Immature natural killer cell (primary cell): ENCODE results near the gene PDCD4. TPM values are rescaled to one million over a fixed set of nuclear protein-coding genes. Genes with fewer than 3 reads are reported as not detected.

Experiments
- DNase-seq, 3 donors: peaks; one replicate each; pipeline ENCODE4 v3.0.0; 2022; ENCODE audit warnings: mixed read lengths in 1 of 3
- H3K27ac Mint-ChIP-seq, 6 donors: one replicate each; pipeline ENCODE4 v1.8.0; 2020; ENCODE audit warnings: mixed read lengths in 6 of 6, mild to moderate bottlenecking in 5 of 6, inconsistent platforms in 4 of 6, moderate library complexity in 3 of 6
- H3K27me3 Mint-ChIP-seq, 3 donors: one replicate each; pipeline ENCODE4 v1.8.0; 2020 to 2021; ENCODE audit warnings: low read depth in 3 of 3, mild to moderate bottlenecking in 3 of 3, mixed read lengths in 3 of 3, moderate library complexity in 3 of 3, inconsistent platforms in 1 of 3
- H3K36me3 Mint-ChIP-seq, 3 donors: one replicate each; pipeline ENCODE4 v1.8.0; 2020; ENCODE audit warnings: mixed read lengths in 3 of 3, inconsistent platforms in 2 of 3, mild to moderate bottlenecking in 2 of 3
- H3K4me1 Mint-ChIP-seq, 2 donors: one replicate each; pipeline ENCODE4 v1.8.0; 2020; ENCODE audit warnings: inconsistent platforms in 2 of 2, mild to moderate bottlenecking in 2 of 2, mixed read lengths in 2 of 2, moderate library complexity in 1 of 2
- H3K4me3 Mint-ChIP-seq, 5 donors: one replicate each; pipeline ENCODE4 v1.8.0; 2020; ENCODE audit warnings: mild to moderate bottlenecking in 5 of 5, mixed read lengths in 5 of 5, inconsistent platforms in 3 of 5, moderate library complexity in 3 of 5
- H3K9me3 Mint-ChIP-seq, 6 donors: one replicate each; pipeline ENCODE4 v1.8.0; 2020; ENCODE audit warnings: mild to moderate bottlenecking in 6 of 6, mixed read lengths in 6 of 6, inconsistent platforms in 4 of 6, moderate library complexity in 3 of 6
- polyA plus RNA-seq, 3 donors: library from polyadenylated mRNA; unstranded; fragments of 300-500 nt; fragmentation: Illumina TruSeq; gene quantifications; one replicate each; pipeline ENCODE4 v1.2.3, GENCODE V29; 2021

Gene PDCD4
- polyA plus RNA-seq, 3 donors from 2014 or later: 212 to 318 (median 231) TPM

DNA sequence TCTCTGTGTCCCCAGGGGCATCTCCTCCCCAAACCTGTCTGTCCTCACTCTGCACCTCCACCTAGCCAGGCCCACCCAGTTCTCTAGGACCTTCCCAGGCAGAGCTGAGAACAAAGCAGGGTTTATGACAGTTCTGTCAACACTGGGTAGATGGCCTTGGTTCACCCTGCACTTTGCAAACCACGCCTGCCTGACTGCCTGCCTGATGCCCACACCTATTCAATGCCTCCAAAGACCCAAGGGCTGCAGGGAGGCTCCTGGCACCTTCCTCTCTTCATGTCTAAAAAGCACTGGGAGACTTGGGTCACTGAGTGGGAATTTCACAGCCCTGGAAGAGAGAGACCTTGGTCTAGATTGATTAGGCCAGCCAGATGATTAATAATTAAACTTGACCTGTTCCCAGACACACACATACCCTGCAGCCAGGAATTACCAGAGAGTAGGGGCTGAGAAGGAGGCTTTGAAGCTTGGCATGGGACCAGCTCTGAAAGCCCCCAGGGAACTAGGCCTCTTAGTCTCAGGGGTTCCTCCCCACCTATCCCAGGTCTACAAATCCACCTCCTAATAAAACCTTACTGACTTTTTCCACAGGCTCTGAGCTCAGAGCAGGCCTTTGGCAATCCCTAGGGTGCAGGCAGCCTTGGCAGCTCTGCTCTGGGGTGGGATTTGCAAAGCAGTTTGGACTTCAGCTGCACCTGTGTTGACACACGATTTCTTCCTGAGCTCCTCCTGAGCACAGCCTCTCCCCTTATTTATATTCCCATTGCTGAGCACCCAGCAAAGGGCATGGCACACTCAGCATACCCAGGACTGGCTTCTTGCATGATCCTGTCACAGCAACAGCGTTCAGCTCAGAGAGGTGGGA lies 25.7 kb upstream of the PDCD4 start:
- Mint-ChIP-seq H3K27ac (no peak overlapping the region), H3K4me3 (no peak overlapping the region), H3K9me3 (peaks cover 0 to 9% (median 0%) of the 10 kb centered on the region in 6 donors), H3K4me1 (peaks cover 62 to 84% of the 10 kb centered on the region in 2 donors), H3K27me3 (peaks cover 2 to 22% (median 10%) of the 10 kb centered on the region in 3 donors), H3K36me3 (peaks cover 0 to 6% (median 0%) of the 10 kb centered on the region in 3 donors)
- no peak for DNase-seq

GRCh38 chr10:110847374-110847773 lies 24.4 kb upstream of the PDCD4 start:
- H3K27me3 Mint-ChIP-seq: peaks cover 2 to 25% (median 8%) of the 10 kb centered on the region in 3 donors
- peaks cover 0 to 6% (median 0%) of the 10 kb centered on the region in 3 donors for H3K36me3 Mint-ChIP-seq
- peak overlapping the region in 1 of 6 donors; percentile 65 for H3K27ac Mint-ChIP-seq
- peaks cover 73 to 92% of the 10 kb centered on the region in 2 donors for H3K4me1 Mint-ChIP-seq
- no peak overlapping the region for H3K4me3 Mint-ChIP-seq
- peaks cover 0 to 9% (median 0%) of the 10 kb centered on the region in 6 donors for H3K9me3 Mint-ChIP-seq
- DNase-seq: no peak

DNA sequence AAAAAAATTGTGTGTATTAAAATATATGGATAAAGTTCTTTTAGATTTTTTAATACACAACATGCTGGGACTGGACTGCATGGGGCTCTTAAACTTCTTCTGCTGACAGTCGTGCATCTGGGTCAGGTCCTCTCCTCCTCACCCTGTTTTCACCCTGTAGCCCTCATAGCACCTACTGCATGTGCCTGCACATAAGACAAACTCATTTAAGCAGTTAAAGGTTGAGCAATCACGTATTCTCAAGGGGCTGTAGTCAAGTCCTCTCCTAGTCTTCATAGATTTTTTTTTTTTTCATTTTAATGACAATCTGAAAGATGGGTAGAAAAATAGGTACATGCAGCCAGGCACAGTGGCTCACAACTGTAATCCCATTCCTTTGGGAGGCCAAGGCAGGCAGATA lies 23.6 kb upstream of the PDCD4 start:
- H3K4me3 Mint-ChIP-seq: no peak overlapping the region
- peaks cover 2 to 25% (median 8%) of the 10 kb centered on the region in 3 donors for H3K27me3 Mint-ChIP-seq
- peaks cover 0 to 6% (median 0%) of the 10 kb centered on the region in 3 donors for H3K36me3 Mint-ChIP-seq
- H3K4me1 Mint-ChIP-seq: peaks cover 77 to 92% of the 10 kb centered on the region in 2 donors
- no peak for DNase-seq
- peaks cover 0 to 9% (median 0%) of the 10 kb centered on the region in 6 donors for H3K9me3 Mint-ChIP-seq
- H3K27ac Mint-ChIP-seq: no peak overlapping the region

DNA sequence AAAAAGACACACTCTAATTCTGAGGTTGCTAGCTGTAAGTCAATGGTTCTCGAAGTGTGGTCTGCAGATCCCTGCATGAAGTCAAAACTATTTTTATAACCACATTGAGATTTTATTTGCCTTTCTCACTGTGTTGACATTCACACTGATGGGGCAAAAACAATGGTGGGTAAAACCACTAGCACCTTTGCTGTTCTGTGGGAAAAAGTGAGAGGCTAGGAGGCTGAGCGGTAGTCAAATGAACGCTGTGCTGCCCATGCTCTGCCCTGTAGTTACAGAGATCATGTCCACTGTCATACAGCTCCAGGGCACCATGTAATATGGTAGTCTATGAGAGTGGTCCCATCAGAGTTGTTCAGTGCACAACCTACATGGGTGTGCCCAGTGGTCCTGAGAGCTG lies 21.6 kb upstream of the PDCD4 start:
- H3K4me1 Mint-ChIP-seq: peaks cover 82 to 98% of the 10 kb centered on the region in 2 donors
- DNase-seq: peak; percentile 81 to 88 (median 87)
- peaks cover 2 to 25% (median 8%) of the 10 kb centered on the region in 3 donors for H3K27me3 Mint-ChIP-seq
- H3K4me3 Mint-ChIP-seq: peak overlapping the region; percentile 67 to 87 (median 73)
- H3K27ac Mint-ChIP-seq: peak overlapping the region; percentile 70 to 90 (median 87)
- peaks cover 0 to 9% (median 0%) of the 10 kb centered on the region in 6 donors for H3K9me3 Mint-ChIP-seq
- H3K36me3 Mint-ChIP-seq: no peaks in the 10 kb centered on the region

DNA sequence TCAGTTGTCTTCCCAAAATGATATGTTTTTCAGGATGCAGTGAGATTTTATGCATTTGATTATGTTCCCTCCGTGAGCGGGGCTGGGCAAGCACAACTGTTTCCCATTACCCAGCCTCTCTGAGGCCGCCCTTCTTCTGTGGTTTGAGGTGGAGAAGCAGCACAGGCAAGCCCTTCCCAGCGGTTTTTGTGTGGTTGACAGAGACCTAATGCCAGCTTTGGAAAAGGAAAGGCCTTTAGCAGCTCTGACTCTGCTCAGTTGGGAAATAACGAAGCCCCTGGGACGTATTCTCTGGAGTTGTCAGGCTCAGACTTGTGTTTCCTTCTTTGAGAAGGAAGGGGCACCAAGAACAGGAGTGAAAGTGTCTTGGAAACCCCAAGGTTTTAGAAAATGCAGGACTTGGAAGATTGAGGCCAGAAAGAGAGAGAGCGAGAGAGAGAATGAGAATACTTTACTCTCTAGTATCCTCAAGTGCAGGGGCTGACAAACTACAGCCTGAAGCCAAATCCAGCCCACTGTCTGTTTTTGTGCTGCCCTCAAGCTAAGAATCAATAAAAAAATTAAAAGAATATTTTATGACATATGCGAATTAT lies 20.6 kb upstream of the PDCD4 start:
- Mint-ChIP-seq H3K9me3 (peaks cover 0 to 9% (median 0%) of the 10 kb centered on the region in 6 donors), H3K27me3 (peaks cover 2 to 25% (median 7%) of the 10 kb centered on the region in 3 donors), H3K36me3 (no peaks in the 10 kb centered on the region), H3K4me3 (peak overlapping the region; percentile 67 to 87 (median 73)), H3K4me1 (peaks cover 75 to 98% of the 10 kb centered on the region in 2 donors), H3K27ac (peak overlapping the region in 5 of 6 donors; percentile 70 to 85 (median 83))
- peak in 2 of 3 donors; percentile 47 to 58 for DNase-seq

GRCh38 chr10:110852255-110852896 lies 19.4 kb upstream of the PDCD4 start:
- Mint-ChIP-seq H3K36me3 (no peaks in the 10 kb centered on the region), H3K4me1 (peaks cover 68 to 91% of the 10 kb centered on the region in 2 donors), H3K4me3 (no peak overlapping the region), H3K27ac (peak overlapping the region in 2 of 6 donors; percentile 17 to 38), H3K9me3 (peaks cover 0 to 9% (median 0%) of the 10 kb centered on the region in 6 donors), H3K27me3 (peaks cover 2 to 22% (median 6%) of the 10 kb centered on the region in 3 donors)
- DNase-seq: no peak

GRCh38 chr10:110852947-110853346 lies 18.8 kb upstream of the PDCD4 start:
- peaks cover 2 to 22% (median 4%) of the 10 kb centered on the region in 3 donors for H3K27me3 Mint-ChIP-seq
- peaks cover 72 to 91% of the 10 kb centered on the region in 2 donors for H3K4me1 Mint-ChIP-seq
- DNase-seq: no peak
- H3K36me3 Mint-ChIP-seq: no peaks in the 10 kb centered on the region
- peaks cover 0 to 9% (median 0%) of the 10 kb centered on the region in 6 donors for H3K9me3 Mint-ChIP-seq
- H3K4me3 Mint-ChIP-seq: no peak overlapping the region
- peak overlapping the region in 1 of 6 donors; percentile 38 for H3K27ac Mint-ChIP-seq

DNA sequence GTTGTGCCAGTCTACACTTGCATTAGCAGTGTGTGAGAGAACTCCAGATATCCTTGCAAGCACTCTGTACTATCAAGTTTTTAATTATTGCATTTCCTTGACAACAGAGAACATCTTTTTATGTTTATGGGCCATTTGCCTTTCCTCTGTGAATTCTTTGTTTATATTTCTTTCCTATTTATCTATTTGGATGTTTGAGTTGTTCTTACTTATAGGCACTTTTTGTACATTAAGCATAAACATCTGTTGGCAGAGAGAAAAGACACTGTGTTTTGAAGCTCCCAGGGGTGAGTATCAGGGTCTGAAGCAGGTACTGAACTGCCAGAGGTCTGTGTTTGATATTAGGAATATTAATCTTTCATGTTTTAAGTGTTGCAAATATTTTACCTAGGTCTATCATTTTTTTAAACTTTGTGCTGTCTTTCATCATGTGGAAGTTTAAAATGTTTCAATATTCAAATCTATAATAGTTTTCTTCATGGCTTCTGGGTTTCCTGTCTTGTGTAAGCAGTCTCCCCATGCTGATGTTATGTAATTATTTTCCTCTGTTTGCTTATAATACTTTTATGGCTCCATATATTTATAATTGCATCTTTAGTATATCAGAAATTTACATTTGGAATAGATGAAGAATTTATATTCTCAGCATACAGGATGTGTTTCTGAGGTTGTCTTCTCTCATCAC lies 17.7 kb upstream of the PDCD4 start:
- peak overlapping the region in 1 of 6 donors; percentile 11 for H3K27ac Mint-ChIP-seq
- H3K27me3 Mint-ChIP-seq: peaks cover 2 to 19% (median 8%) of the 10 kb centered on the region in 3 donors
- H3K4me1 Mint-ChIP-seq: peaks cover 70 to 90% of the 10 kb centered on the region in 2 donors
- H3K4me3 Mint-ChIP-seq: no peak overlapping the region
- peaks cover 0 to 4% (median 0%) of the 10 kb centered on the region in 6 donors for H3K9me3 Mint-ChIP-seq
- DNase-seq: no peak
- no peaks in the 10 kb centered on the region for H3K36me3 Mint-ChIP-seq

GRCh38 chr10:110857265-110858171 lies 14.2 kb upstream of the PDCD4 start:
- peaks cover 4% of the 10 kb centered on the region in 3 donors for H3K27me3 Mint-ChIP-seq
- H3K9me3 Mint-ChIP-seq: no peaks in the 10 kb centered on the region
- DNase-seq: no peak
- H3K4me1 Mint-ChIP-seq: peaks cover 72 to 90% of the 10 kb centered on the region in 2 donors
- H3K4me3 Mint-ChIP-seq: peak overlapping the region in 2 of 5 donors; percentile 23 to 45
- no peaks in the 10 kb centered on the region for H3K36me3 Mint-ChIP-seq
- H3K27ac Mint-ChIP-seq: peak overlapping the region; percentile 12 to 90 (median 47)

DNA sequence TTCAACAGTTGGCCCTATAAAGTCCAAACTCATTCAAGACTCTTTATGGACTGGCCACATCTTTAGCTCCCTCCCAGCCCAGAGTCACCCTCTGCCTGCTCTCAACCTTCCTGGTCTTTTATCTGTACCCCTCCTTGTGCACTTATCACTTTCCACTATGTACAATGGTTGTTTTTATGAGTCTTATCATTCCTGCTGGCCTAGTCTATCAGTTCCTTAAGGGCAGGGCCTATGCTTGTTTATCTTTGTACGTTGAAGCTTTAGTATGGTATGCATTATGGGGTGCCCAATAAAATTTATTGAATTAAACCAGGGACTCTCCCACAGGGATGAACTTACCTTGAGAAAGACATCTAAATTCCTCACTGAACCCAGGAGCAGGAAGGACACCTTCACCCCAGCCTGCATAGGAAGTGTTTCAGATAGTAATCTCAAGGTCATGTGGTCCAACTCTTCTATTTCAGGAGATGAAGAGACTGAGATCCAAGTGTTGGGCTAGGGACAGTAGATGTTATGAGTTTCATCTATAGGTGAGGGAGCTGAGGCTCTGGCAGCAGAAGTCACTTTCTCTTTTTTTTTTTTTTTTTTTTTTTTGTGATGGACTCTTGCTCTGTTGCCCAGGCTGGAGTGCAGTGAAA lies 13.3 kb upstream of the PDCD4 start:
- peak overlapping the region in 5 of 6 donors; percentile 12 to 90 (median 82) for H3K27ac Mint-ChIP-seq
- H3K9me3 Mint-ChIP-seq: no peaks in the 10 kb centered on the region
- peak overlapping the region in 4 of 5 donors; percentile 0 to 64 (median 32) for H3K4me3 Mint-ChIP-seq
- peaks cover 2 to 4% (median 4%) of the 10 kb centered on the region in 3 donors for H3K27me3 Mint-ChIP-seq
- DNase-seq: no peak
- no peaks in the 10 kb centered on the region for H3K36me3 Mint-ChIP-seq
- H3K4me1 Mint-ChIP-seq: peaks cover 72 to 90% of the 10 kb centered on the region in 2 donors

DNA sequence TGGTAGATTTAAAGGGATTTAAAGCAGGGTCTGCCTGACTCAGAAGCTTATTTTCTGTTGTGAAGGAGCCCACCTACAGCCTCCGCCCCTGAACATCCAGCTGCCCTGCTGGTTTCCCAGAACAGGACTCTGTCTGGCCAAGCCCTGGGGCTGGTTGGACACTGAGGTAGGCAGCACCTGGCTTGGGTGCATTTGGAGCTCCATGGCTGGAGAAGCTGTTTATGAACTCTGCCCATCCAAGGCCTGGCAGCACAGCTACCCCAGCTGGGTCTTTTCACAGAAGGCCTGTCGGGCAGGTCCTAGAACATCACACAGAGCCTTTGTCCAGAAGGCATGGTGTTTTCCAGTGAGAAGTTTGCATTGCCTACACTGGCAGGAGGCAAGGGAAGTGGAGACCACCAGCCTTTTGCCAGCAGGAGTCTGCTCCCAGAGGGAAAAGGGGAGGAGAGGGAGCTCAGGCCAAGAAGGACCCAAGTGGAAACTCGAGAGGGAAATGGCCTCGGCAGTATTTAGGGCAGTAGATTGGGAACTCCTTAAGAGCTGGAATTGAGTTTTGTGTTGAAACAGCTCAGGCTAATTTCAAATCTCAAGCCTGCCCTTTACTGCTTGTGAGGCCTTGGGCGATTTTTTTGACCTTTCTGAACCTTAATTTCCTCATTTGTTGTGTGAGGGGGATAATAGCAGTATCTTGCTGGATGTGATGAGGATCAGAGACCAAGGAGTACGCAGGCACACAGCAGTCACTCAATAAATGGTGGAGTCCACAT lies 12.3 kb upstream of the PDCD4 start:
- no peak for DNase-seq
- peaks cover 73 to 90% of the 10 kb centered on the region in 2 donors for H3K4me1 Mint-ChIP-seq
- no peaks in the 10 kb centered on the region for H3K36me3 Mint-ChIP-seq
- peak overlapping the region; percentile 96 to 99 (median 97) for H3K27ac Mint-ChIP-seq
- peak overlapping the region; percentile 30 to 72 (median 51) for H3K4me3 Mint-ChIP-seq
- H3K27me3 Mint-ChIP-seq: peaks cover 2 to 6% (median 4%) of the 10 kb centered on the region in 3 donors
- no peaks in the 10 kb centered on the region for H3K9me3 Mint-ChIP-seq
